HG02678 (cell line): ENCODE results near the gene THSD4.

Source experiments
- ATAC-seq: cut with Tn5 transposase; IDR thresholded peaks from one replicate; pipeline ENCODE4 v1.9.1; 2021; ENCODE audit warnings: mild to moderate bottlenecking, moderate library complexity; ENCODE audit not compliant: unreplicated experiment

Gene THSD4

GRCh38 chr15:71219645-71220044 is 104.4 kb downstream of the THSD4 start:
- no peak for ATAC-seq

- ATAC-seq, result no peak
Observed at GRCh38 chr15:71220828-71221227, 105.6 kb downstream of the THSD4 start.

GRCh38 chr15:71221417-71221816 is 106.1 kb downstream of the THSD4 start:
- no peak for ATAC-seq

GRCh38 chr15:71223516-71223915 is 108.2 kb downstream of the THSD4 start:
- ATAC-seq, result no peak

GRCh38 chr15:71224024-71224423 is 108.8 kb downstream of the THSD4 start:
- no peak for ATAC-seq

- no peak for ATAC-seq
Observed at GRCh38 chr15:71225851-71226250, 110.6 kb downstream of the THSD4 start.

- ATAC-seq, result no peak
Observed at GRCh38 chr15:71226536-71227455, 111.5 kb downstream of the THSD4 start.

- ATAC-seq, result no peak
Observed at GRCh38 chr15:71228403-71228802, 113.1 kb downstream of the THSD4 start.

GRCh38 chr15:71230303-71230702 is 115.0 kb downstream of the THSD4 start:
- no peak for ATAC-seq

GRCh38 chr15:71231758-71232157 is 116.5 kb downstream of the THSD4 start:
- no peak for ATAC-seq

- no peak for ATAC-seq
Observed at GRCh38 chr15:71232411-71232810, 117.1 kb downstream of the THSD4 start.

GRCh38 chr15:71237456-71238188 is 122.4 kb downstream of the THSD4 start:
- ATAC-seq, result no peak

- ATAC-seq, result no peak
Observed at GRCh38 chr15:71238926-71239325, 123.7 kb downstream of the THSD4 start.

- ATAC-seq, result no peak
Observed at GRCh38 chr15:71239592-71240364, 124.5 kb downstream of the THSD4 start.

GRCh38 chr15:71242292-71242691 is 127.0 kb downstream of the THSD4 start:
- ATAC-seq, result no peak

- no peak for ATAC-seq
Observed at GRCh38 chr15:71244250-71244649, 129.0 kb downstream of the THSD4 start.

- ATAC-seq, result no peak
Observed at GRCh38 chr15:71245588-71245987, 130.3 kb downstream of the THSD4 start.

- ATAC-seq, result no peak
Observed at GRCh38 chr15:71248386-71248785, 133.1 kb downstream of the THSD4 start.

- no peak for ATAC-seq
Observed at GRCh38 chr15:71249986-71250385, 134.7 kb downstream of the THSD4 start.

GRCh38 chr15:71250936-71251583 is 135.8 kb downstream of the THSD4 start:
- ATAC-seq, result no peak

GRCh38 chr15:71251584-71252043 is 136.3 kb downstream of the THSD4 start:
- no peak for ATAC-seq
